Stimulated activated CD8-positive, alpha-beta memory T cell treated with anti-CD3 and anti-CD28 coated beads, Interleukin-4, amount 100 ng/mL, for 48 hours (primary cell): ENCODE data around the gene ONECUT2.
"Not testable (repeated sequence)": the region's sequence is repeated elsewhere in the genome, so short reads cannot be mapped to it uniquely, and the experiment has no call there.

Source experiments
- DNase-seq: peaks from one replicate; pipeline ENCODE4 v3.0.0-alpha.2; 2020

ONECUT2 gene

GRCh38 chr18:57447154-57447621 lies 12.0 kb downstream of the ONECUT2 start:
- no peak for DNase-seq

GRCh38 chr18:57455576-57456129 lies 20.5 kb downstream of the ONECUT2 start:
- DNase-seq = no peak

DNA sequence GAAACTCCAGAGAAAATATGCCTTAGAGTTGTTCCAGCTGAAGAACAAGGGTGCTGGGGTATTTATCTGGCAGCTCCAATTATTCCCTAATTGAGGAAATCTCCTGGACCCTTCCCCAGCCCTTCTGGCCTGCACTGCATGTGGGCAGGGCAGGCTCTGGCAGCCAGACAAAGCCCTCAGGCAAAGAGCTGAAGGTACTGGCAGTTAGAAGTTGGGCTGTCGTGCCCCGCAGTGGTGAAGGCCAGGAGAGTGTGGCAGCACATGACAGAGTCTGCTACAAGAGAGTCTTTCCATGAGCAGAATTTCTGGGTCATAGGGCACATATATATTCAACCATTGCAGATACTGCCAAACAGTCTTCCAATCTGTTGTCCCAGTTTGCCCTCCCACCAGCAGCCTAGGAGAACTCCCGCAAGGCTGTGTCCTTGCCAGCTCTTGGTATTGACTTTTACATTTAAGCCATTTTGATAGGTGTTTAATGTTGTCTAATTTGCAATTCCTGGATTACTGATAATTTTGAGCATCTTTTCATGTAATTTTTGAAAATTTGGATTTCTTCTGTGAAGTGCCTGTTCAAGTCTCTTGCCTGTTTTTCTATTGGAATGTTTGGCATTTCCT lies 26.6 kb downstream of the ONECUT2 start:
- DNase-seq = no peak

DNA sequence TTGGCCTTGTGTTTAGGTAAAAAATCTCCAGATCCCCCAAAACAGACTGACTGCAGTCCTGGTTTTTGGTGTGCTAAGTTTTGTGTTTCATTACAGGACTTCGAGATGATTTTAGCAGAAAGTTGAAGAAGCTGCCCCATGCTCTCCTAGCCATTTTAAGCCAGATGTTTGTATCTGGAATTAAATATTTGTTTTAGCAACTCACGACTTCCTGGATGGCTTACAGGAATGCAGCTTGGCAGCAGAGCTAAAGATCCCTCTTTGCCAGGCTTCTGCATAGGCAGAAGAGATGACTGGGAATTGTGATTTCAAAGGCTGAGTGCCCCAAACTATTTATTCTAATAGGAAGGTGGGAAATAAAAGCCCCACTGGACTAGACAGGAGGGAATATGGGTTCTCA lies 31.1 kb downstream of the ONECUT2 start:
- no peak for DNase-seq

DNA sequence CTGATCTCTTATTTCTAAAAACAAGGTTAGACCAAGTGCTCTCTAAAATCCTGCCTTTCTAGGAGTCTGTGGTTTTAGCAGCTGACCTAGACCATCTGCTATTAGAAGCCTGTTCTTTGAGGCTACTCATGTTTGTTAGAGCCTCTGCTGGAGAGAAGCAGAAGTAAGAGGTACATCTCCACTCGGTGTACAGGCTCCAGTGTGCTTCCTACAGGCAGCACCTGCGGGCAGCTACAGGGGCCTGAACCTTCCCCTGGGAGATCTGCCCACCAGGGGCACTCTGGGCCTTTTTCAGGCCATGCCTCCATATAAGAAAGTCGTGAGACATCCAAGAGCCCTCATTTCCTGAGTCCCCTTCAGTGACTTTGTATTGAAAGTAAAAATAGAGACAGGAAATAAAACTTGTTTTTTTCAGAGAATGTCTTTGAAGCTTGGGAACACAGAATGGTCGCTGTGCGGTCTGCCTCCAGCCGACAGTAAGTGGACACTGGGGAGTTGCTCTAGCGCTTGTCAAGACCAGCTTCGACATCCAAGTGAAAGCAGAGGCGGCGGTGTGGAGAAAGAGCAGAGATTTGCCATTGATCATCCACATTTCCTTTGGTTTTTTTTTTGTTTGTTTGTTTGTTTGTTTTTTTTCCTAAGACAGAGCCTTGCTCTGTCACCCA lies 31.7 kb downstream of the ONECUT2 start:
- DNase-seq = no peak

DNA sequence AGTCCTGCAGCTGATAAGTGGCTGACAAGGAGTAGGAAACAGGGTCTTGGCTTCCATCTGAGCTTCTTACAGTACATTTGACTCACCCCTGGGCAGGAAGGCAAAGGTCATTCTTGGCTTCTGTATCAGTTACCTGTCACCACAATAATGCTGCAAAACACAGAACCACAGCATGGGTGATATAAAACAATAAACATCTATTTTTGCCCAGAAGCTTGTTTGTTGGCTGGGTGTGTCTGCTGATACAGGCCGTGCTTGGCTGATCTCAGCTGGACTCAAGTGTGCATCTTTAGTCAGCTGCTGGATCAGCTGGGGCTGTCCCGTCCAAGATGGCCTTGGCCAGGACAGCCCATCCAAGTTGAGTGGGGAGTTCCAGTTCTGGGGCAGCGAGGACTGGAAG lies 34.7 kb downstream of the ONECUT2 start:
- no peak for DNase-seq

DNA sequence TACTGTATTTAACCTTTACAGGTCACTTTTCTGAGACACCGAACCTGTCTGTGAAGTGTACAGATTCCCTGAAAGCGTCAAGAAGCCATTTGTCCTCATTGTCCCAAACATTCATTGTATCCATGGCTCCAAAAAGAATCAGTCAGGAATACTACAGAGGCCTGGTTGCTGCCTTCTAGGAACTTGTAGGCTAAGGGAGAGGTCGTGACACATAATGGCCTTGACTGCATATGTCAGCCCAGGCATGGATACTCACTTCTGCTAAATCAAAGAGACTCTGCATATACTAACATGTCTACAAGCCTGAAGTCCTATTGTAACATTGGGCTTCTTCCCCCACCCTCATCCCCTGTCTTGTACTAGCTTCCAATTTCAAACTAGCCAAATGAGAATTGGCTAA lies 40.2 kb downstream of the ONECUT2 start:
- no peak for DNase-seq

DNA sequence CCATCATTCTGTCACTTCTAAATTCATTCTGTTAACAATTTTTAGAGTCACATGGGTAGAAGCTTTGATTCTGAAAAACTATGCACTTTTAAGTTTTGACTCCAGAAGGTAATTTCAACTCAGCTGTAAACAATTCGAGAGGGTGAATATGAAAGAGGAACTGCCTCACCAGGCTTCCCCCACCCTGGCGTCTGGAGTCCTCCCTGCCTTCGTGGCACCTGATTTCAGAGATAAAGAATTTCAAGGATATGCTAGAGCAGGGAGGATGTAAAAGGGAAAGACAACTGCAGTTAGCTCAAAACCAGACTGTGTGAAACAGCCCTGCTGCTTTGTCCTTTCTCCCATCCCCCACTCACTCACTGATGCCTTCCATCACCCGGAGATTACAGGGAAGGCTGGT lies 40.7 kb downstream of the ONECUT2 start:
- DNase-seq = no peak

- DNase-seq = no peak
Observed at GRCh38 chr18:57480733-57481132, 45.6 kb downstream of the ONECUT2 start.

- DNase-seq = no peak
Observed at GRCh38 chr18:57497372-57498294, 62.5 kb downstream of the ONECUT2 start.

DNA sequence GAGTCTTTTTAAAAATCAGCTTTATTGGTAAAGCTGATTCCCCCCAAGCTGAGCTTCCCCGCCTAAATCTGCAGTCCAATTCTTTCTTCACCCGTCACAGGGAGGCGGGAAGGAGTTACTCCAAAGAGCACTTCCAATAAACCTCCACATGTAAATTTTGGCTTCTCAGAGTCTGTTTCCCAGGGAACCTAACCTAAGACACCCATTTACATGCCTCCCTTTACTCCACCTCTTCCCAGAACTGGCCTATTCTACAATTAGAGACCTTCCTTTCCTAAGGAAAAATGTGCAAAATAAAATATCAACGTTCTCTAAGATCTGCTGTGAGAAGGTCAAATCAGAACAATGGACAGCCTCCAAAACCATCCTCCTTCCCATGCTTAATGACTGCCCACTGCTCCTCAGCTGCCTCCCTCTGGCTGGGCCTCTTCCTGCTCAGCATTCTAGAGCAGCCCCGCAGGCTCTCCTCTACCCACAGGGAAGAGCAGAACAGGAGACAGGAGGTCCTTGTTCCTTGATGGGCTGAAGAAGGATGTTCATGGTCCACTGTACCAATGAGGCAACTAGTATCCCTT lies 63.6 kb downstream of the ONECUT2 start:
- DNase-seq = no peak

- DNase-seq = no peak
Observed at GRCh38 chr18:57502624-57503023, 67.5 kb downstream of the ONECUT2 start.

- no peak for DNase-seq
Observed at GRCh38 chr18:57505231-57505630, 70.1 kb downstream of the ONECUT2 start.

- DNase-seq = no peak
Observed at GRCh38 chr18:57516056-57516455, 80.9 kb downstream of the ONECUT2 start.

DNA sequence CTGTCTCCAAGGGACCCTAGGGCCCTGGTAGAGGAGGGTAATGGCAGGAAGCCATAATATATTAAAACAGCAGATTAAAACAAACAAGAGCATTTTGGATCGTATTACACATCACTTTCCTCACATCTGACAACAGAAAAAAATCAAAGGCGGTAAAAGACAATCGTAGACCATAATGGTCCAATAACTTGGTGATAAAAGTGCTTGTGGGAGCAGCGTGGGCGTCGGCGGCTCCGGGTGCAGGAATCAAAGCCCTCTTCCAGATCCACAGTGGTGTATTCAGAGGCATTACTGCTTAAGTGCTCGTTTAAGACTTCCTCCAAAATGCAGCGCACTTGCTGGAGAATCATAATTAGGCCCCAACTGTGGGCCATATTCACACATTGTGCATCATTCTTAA lies 83.4 kb downstream of the ONECUT2 start:
- DNase-seq = no peak

GRCh38 chr18:57519668-57520424 lies 84.7 kb downstream of the ONECUT2 start:
- DNase-seq = no peak

DNA sequence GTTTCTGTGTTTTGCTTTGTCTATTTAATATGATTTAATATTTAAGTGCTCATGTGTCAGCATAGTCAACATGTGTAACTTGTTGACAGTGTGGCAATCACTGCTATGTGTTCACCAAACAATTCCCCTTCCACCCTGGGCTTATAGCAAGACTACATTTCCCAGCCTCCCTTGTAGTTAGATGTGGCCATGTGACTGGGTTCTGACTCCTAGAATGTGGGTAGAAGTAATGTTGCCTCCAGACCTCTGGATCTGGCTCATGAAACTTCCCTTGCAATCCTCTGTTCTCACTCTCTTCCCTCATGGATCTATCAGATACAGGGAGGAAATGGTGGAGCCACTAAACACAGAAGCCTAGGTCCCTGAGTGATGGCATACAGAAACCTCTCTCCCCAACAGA lies 87.2 kb downstream of the ONECUT2 start:
- DNase-seq = not testable (repeated sequence)

GRCh38 chr18:57523171-57523956 lies 88.2 kb downstream of the ONECUT2 start:
- DNase-seq = no peak

GRCh38 chr18:57527556-57528229 lies 92.5 kb downstream of the ONECUT2 start:
- DNase-seq = no peak

DNA sequence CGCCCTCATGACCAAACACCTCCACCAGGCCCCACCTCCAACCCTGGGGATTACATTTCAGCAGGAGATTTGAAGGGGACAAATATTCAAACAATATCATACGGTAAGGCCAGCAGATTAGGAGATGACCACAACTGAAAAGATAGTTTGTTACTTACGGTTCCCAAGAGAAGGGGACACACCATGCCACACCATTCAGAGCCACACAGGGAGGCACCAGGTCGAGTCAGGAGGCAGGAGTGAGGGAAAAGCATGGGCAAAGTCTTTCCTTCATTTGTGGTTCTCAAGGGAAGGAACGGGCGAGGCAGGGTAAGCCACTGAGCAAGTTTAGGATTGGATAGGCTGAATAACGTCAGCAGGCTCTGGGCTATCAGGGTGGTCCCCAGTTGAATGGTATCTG lies 94.0 kb downstream of the ONECUT2 start:
- DNase-seq = no peak
